ENCODE measurements around the gene RIN2. TPM values are rescaled to one million over a fixed set of nuclear protein-coding genes. Genes with fewer than 3 reads are reported as not detected.
"Not testable (repeated sequence)": the region's sequence is repeated elsewhere in the genome, so short reads cannot be mapped to it uniquely, and the experiment has no call there.

Gene RIN2
- total RNA-seq, 4 donors from 2014 or later: 17.9 to 30.9 (median 22.6) TPM

DNA sequence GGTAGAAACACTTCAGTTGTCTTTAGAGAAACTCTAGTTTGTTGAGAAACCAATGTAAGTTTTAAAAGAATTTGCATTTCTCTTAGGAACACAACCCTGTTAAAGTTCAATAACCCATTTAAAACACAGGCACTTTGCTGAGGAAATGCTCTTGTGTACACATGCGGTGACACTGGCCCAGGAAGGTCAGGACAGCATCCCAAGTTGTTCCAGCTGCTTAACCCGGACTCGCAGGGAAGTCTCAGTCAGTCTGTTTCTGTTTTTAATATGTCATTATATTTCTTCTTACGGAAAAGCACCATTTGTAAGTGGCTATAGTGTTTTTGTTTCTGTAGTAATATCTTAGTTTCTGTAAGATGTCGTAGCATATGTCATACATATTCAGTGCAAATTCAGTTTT is 36.9 kb downstream of the RIN2 start:
- intact Hi-C loops (cut with DNase I; ENCODE audit: low total_unique reads): no loop called here
- ATAC-seq: no peak
- Histone ChIP-seq H3K36me3 (peaks cover 0 to under 1% of the 10 kb centered on the region in 2 donors), H3K4me1 (peaks cover 0 to 5% of the 10 kb centered on the region in 2 donors), H3K27ac (no peak overlapping the region), H3K27me3 (no peaks in the 10 kb centered on the region), H3K4me3 (no peak overlapping the region), H3K9me3 (no peaks in the 10 kb centered on the region)
- no peak for DNase-seq
- in situ Hi-C loops (cut with MboI; ENCODE audit: low sequenced_read_pairs in 4 of 4): loop anchor here in 1 of 4 donors (25.0 kb wide), 1 partner anchor 108 kb away; no protein-coding TSS in a partner anchor
- TF ChIP-seq POLR2A (IDR thresholded peaks at IDR 0.05): no peak
- no peak for TF ChIP-seq CTCF (IDR thresholded peaks at IDR 0.05 in 4 of 5, conservative IDR thresholded peaks at IDR 0.05 in 1 of 5)

- H3K9me3 ChIP-seq: no peaks in the 10 kb centered on the region
- DNase-seq (no peak), ATAC-seq (no peak)
- intact Hi-C loops (cut with DNase I; ENCODE audit: low total_unique reads) (no loop called here), in situ Hi-C loops (cut with MboI; ENCODE audit: low sequenced_read_pairs in 4 of 4) (loop anchor here in 1 of 4 donors (25.0 kb wide), 1 partner anchor 112 kb away; no protein-coding TSS in a partner anchor)
- no peaks in the 10 kb centered on the region for H3K27me3 ChIP-seq
- peaks cover 0 to 23% of the 10 kb centered on the region in 2 donors for H3K36me3 ChIP-seq
- no peaks in the 10 kb centered on the region for H3K4me1 ChIP-seq
- TF ChIP-seq CTCF (IDR thresholded peaks at IDR 0.05 in 4 of 5, conservative IDR thresholded peaks at IDR 0.05 in 1 of 5) (no peak), POLR2A (IDR thresholded peaks at IDR 0.05) (no peak)
- no peak overlapping the region for H3K4me3 ChIP-seq
- no peak overlapping the region for H3K27ac ChIP-seq
Observed at GRCh38 chr20:19799325-19799724, 41.3 kb downstream of the RIN2 start.

- Histone ChIP-seq H3K27me3 (no peaks in the 10 kb centered on the region), H3K36me3 (peaks cover 0 to 23% of the 10 kb centered on the region in 2 donors), H3K4me3 (no peak overlapping the region), H3K27ac (no peak overlapping the region), H3K9me3 (no peaks in the 10 kb centered on the region), H3K4me1 (peaks cover 7 to 8% of the 10 kb centered on the region in 2 donors)
- ATAC-seq: no peak
- TF ChIP-seq POLR2A (IDR thresholded peaks at IDR 0.05): no peak
- no peak for TF ChIP-seq CTCF (IDR thresholded peaks at IDR 0.05 in 4 of 5, conservative IDR thresholded peaks at IDR 0.05 in 1 of 5)
- DNase-seq: no peak
- in situ Hi-C loops (cut with MboI; ENCODE audit: low sequenced_read_pairs in 4 of 4) (no loop called here), intact Hi-C loops (cut with DNase I; ENCODE audit: low total_unique reads) (loop anchor here (2.0 kb wide), 1 partner anchor 109 kb away; no protein-coding TSS in a partner anchor)
Observed at GRCh38 chr20:19802099-19802491, 44.0 kb downstream of the RIN2 start.

DNA sequence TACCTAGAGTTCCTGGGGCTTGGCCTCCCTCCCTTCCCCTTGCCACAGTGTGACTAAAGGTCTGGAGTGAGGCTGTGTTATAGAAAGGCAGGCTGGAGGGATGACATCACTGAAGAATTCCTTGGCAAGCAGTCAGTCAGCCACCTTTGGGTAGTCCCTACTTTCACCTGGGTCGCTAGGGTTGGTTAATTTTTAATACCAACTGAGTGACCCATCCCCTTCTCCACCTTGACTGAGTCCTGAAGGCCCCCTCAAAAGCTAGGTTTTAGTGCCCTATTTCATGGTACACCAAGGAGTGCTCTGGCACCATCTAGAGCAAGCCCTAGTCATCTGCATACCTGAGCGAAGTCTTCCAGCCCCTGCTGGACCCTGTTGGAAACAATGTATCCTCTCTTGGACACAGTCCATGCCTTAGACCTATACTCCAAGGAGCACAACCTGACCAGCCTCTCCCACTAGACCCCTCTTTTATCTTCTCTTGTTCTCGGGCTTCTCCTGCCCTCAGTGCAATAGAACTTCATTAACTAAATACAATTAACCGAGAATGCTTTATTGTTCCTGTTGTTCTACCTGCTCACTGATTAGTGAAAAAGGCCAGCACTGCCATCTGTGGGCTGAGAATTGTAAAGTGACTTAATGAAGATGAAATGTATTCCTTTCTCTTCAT is 44.6 kb downstream of the RIN2 start:
- H3K4me1 ChIP-seq: peaks cover 13 to 14% of the 10 kb centered on the region in 2 donors
- DNase-seq (no peak), ATAC-seq (peak; percentile 36 to 46)
- H3K36me3 ChIP-seq: peaks cover 0 to 23% of the 10 kb centered on the region in 2 donors
- no peaks in the 10 kb centered on the region for H3K9me3 ChIP-seq
- TF ChIP-seq CTCF (IDR thresholded peaks at IDR 0.05 in 4 of 5, conservative IDR thresholded peaks at IDR 0.05 in 1 of 5): peak in 4 of 5 experiments; percentile 13 to 43 (median 38)
- TF ChIP-seq POLR2A (IDR thresholded peaks at IDR 0.05): no peak
- no peaks in the 10 kb centered on the region for H3K27me3 ChIP-seq
- no peak overlapping the region for H3K27ac ChIP-seq
- H3K4me3 ChIP-seq: no peak overlapping the region
- intact Hi-C loops (cut with DNase I; ENCODE audit: low total_unique reads) (loop anchor here (2.0 kb wide), 1 partner anchor 110 kb away; no protein-coding TSS in a partner anchor), in situ Hi-C loops (cut with MboI; ENCODE audit: low sequenced_read_pairs in 4 of 4) (no loop called here)

- DNase-seq; H3K9me3 ChIP-seq; ATAC-seq; in situ Hi-C loops (cut with MboI; ENCODE audit: low sequenced_read_pairs in 4 of 4); H3K27me3 ChIP-seq; intact Hi-C loops (cut with DNase I; ENCODE audit: low total_unique reads); H3K36me3 ChIP-seq; H3K4me3 ChIP-seq: not testable (repeated sequence)
- peaks cover 18 to 22% of the 10 kb centered on the region in 2 donors for H3K4me1 ChIP-seq
- peak overlapping the region in 2 of 4 donors; percentile 3 to 59 for H3K27ac ChIP-seq
Observed at GRCh38 chr20:19806276-19806675, 48.2 kb downstream of the RIN2 start.

All from gastrocnemius medialis (tissue), 4 donors.